KOPT-K1 (cell line): ENCODE results near the gene MS4A7.

Experiments
- H3K27ac ChIP-seq: fragments of 200-600 bp; sonication (generic); 2 replicates; pipeline ENCODE4 v1.5.1; 2016; ENCODE audit warnings: antibody characterized with exemption, mild to moderate bottlenecking, low read depth, low read length; ENCODE audit not compliant: poor library complexity, severe bottlenecking
- H3K36me3 ChIP-seq: fragments of 200-600 bp; sonication (generic); 2 replicates; pipeline ENCODE4 v1.5.1; 2017; ENCODE audit warnings: antibody characterized with exemption, mild to moderate bottlenecking, low read length, moderate library complexity; ENCODE audit not compliant: insufficient read depth
- H3K9me3 ChIP-seq: fragments of 200-600 bp; sonication (generic); 2 replicates; pipeline ENCODE4 v1.5.1; 2017; ENCODE audit warnings: antibody characterized with exemption, low read length, mild to moderate bottlenecking; ENCODE audit not compliant: insufficient read depth, poor library complexity, severe bottlenecking

The MS4A7 gene, protein sequence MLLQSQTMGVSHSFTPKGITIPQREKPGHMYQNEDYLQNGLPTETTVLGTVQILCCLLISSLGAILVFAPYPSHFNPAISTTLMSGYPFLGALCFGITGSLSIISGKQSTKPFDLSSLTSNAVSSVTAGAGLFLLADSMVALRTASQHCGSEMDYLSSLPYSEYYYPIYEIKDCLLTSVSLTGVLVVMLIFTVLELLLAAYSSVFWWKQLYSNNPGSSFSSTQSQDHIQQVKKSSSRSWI

GRCh38 chr11:60378354-60378753, at the start of gene MS4A7:
MS4A7 (plus strand) TSS chr11:60378532; CDS start chr11:60383142, 4,610 bp downstream.
- H3K36me3 ChIP-seq: no peaks in the 10 kb centered on the region
- no peak within 1 kb of the TSS for H3K27ac ChIP-seq
- no peaks in the 10 kb centered on the region for H3K9me3 ChIP-seq

GRCh38 chr11:60332846-60333245, 45.5 kb upstream of the MS4A7 start:
- Histone ChIP-seq H3K9me3 (no peaks in the 10 kb centered on the region), H3K36me3 (no peaks in the 10 kb centered on the region), H3K27ac (no peak overlapping the region)

DNA sequence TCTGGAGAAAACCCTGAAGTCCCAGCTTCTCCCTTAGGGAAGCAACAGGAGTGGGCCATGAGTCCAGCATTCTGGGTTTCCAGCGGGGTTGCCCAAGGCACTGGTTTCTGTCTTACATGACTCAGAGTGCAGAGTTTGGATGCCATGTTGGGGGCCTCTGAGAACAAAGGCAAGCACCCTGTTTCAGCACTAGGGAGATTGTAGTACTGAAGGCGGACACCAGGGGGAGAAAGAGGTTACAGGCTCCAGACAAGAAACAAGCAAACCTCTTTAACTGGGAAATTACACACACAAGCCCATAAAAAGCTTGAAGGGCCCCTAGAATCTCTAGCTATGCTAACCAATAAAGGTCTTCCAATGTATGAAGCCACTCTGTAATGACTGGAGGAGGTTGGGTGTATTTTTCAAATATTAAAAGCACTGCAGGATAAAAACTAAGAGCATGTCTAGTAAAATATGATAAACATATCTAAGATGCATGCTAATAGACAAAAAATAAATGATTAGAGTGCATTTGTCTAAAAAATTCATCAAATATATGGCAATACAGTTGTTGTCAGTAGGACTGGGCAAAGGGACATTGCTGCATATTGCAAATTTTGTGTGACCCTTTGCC, 44.2 kb upstream of the MS4A7 start:
- H3K27ac ChIP-seq: no peak overlapping the region
- no peaks in the 10 kb centered on the region for H3K9me3 ChIP-seq
- H3K36me3 ChIP-seq: no peaks in the 10 kb centered on the region

- Histone ChIP-seq H3K36me3 (no peaks in the 10 kb centered on the region), H3K9me3 (no peaks in the 10 kb centered on the region), H3K27ac (no peak overlapping the region)
These were observed 41.5 kb upstream of the MS4A7 start for GRCh38 chr11:60336767-60337391.

DNA sequence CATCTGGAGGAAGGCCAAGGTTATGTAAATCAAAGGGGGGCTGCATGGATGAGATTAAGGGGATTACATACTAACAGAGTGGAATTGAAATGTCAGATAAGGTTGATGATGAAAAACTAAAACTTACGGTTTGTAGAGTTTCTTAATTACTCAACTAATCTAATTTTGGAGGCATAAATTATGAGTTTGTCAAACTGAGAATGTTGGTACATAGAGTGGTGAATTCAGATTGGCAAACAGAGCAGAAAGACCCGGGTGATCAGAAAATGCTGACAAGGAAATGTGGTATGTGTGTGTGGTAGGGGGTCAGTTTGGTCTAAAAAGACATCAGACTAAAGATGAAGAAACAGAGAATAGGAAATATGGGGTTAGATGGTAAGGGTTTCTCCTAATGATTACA, 40.3 kb upstream of the MS4A7 start:
- H3K9me3 ChIP-seq: no peaks in the 10 kb centered on the region
- H3K27ac ChIP-seq: no peak overlapping the region
- no peaks in the 10 kb centered on the region for H3K36me3 ChIP-seq

DNA sequence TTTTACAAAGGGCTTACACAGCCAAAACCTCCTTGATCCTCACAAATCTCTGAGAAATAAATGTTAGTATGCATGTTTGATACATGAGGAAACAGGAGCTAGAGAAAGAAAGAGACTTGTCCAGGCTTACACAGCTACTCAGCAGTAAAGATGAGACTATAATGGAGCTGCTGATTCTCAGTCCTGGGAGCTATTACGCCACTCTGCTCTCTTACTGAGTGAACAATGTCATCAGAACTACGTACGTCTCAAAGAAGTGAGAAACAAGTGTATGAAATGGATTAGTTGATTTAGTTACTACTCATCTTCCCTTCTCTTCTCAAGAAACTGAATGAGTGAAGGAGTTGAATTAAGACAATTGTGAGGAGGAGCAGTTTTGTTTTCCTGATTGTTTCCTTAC, 39.0 kb upstream of the MS4A7 start:
- Histone ChIP-seq H3K9me3 (no peaks in the 10 kb centered on the region), H3K27ac (no peak overlapping the region), H3K36me3 (no peaks in the 10 kb centered on the region)

GRCh38 chr11:60343094-60343704, 35.1 kb upstream of the MS4A7 start:
- H3K36me3 ChIP-seq: no peaks in the 10 kb centered on the region
- H3K27ac ChIP-seq: no peak overlapping the region

GRCh38 chr11:60344146-60344545, 34.2 kb upstream of the MS4A7 start:
- Histone ChIP-seq H3K9me3 (no peaks in the 10 kb centered on the region), H3K27ac (no peak overlapping the region), H3K36me3 (no peaks in the 10 kb centered on the region)

More at GRCh38 chr11:60343094-60343704, 35.1 kb upstream of the MS4A7 start:
- H3K9me3 ChIP-seq: no peaks in the 10 kb centered on the region

DNA sequence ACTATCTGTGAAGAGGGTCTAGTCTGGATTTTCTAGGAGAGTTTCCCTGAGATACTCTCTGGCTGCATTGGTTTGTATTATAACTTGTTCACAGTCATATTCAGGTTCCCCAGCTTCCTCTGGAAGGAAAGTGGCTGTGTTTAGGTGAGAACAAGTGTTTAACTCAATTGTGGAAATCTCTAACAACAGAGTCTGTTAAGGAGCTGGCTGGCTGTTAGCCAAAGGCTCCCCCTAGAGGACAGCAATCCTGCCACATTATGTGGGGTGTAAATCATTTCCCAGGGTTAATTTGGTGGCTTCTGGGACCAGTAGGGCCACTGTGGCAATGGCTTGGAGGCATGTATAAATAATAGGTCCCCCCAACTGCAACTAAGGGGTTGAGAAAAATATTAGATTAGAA, 32.8 kb upstream of the MS4A7 start:
- no peak overlapping the region for H3K27ac ChIP-seq

DNA sequence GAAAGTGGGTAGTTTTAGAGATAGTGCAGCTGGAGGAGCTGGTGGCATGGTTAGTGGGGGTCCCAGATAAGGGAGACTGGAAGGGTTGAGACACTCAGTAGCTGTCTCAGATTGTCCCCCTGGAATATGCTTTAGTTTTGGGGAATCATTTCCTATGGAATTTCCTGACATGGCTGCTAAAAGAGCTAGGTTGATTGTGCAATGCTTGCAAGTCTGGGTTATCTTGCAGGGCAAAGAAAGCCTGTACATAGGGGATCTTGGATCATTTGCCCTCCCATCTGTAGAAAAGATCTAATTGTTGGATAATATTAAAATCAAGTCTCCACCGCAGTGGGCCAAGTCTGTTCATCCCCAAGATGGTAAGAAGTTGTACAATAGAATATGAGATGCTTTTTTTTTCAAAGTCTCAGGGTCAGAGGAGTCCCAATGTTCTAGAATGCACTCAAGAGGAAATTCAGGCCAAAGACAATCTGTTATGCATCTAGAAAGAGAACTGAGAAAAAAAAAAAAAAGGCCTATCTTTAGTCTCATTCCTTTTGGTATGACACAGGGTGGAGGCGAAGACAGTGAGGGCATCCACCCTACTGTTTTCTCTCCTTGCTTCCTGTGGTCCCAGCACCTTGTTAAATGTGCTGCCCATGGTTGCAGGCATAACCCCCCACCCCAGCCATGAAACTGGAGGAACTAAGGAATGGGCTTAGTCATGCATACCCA, 31.1 kb upstream of the MS4A7 start:
- Histone ChIP-seq H3K36me3 (no peaks in the 10 kb centered on the region), H3K9me3 (no peaks in the 10 kb centered on the region), H3K27ac (no peak overlapping the region)

More for the DNA sequence above, 32.8 kb upstream of the MS4A7 start:
- H3K36me3 ChIP-seq: no peaks in the 10 kb centered on the region
- H3K9me3 ChIP-seq: no peaks in the 10 kb centered on the region

GRCh38 chr11:60348116-60348515, 30.2 kb upstream of the MS4A7 start:
- no peak overlapping the region for H3K27ac ChIP-seq
- H3K9me3 ChIP-seq: no peaks in the 10 kb centered on the region
- H3K36me3 ChIP-seq: no peaks in the 10 kb centered on the region

DNA sequence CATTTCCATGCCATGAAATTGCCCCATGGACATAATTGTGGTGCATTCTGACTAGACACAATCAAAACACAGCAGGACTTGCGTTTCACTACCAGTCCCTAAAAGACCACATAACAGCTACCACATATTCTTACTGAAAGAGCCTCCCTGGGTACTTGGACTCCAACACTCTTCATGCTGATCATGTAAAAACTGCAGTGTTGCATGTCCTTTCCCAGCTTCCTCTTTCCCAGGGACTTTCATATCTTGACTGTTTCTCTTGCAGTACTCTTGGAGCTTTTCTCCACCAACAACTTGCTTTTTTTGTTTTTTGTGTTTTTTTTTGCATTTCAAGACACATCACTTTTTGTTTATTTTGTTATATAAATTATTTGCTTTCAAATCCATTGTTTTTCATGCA, 28.3 kb upstream of the MS4A7 start:
- Histone ChIP-seq H3K27ac (no peak overlapping the region), H3K9me3 (peaks cover 6% of the 10 kb centered on the region), H3K36me3 (no peaks in the 10 kb centered on the region)

DNA sequence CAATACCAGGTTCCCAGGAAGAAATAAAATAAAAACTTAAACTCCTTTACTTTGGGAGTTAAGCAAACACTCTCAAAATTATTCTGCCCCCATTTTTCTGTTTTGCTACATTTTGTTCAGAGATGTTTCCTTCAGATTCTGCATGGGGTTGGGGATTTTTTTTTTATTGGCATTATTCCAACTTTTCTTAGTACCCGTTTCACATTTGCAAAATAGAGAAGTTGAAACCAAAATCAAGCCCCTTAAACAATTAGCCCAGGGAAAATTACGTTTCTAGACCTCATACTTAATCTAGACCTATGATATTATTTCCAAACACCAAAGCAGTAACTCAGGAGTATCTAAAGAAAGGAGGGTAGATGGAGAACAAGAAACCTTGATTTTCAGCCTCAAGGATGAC, 20.6 kb upstream of the MS4A7 start:
- Histone ChIP-seq H3K27ac (no peak overlapping the region), H3K36me3 (no peaks in the 10 kb centered on the region), H3K9me3 (peaks cover 16% of the 10 kb centered on the region)

DNA sequence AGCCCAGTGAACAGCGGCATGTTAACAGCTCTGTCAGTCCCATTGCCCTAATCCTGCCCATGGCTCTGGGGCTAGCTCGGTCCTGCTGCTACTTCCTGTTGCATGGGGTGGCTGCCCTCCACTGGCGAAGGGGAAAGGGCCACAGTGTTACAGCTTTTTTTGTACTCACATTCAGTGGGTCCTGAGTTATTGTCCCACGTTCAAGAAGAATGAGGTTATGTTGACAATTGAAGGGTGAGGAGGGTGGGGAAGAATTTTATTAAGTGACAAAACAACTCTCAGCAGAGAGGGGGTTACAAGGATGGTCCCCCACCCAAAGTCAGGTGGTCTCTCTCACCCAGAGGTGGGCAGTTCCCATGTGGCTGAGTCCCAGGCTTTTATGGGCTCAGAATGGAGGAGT, 17.7 kb upstream of the MS4A7 start:
- Histone ChIP-seq H3K9me3 (peaks cover 11% of the 10 kb centered on the region), H3K27ac (no peak overlapping the region)

GRCh38 chr11:60362241-60362640, 16.1 kb upstream of the MS4A7 start:
- Histone ChIP-seq H3K27ac (no peak overlapping the region), H3K36me3 (no peaks in the 10 kb centered on the region), H3K9me3 (peaks cover 11% of the 10 kb centered on the region)

More for the DNA sequence above, 17.7 kb upstream of the MS4A7 start:
- H3K36me3 ChIP-seq: no peaks in the 10 kb centered on the region
